Endothelial cell of umbilical vein (primary cell): ENCODE results near the gene HDAC8. TPM values are rescaled to one million over a fixed set of nuclear protein-coding genes. Genes with fewer than 3 reads are reported as not detected.

Experiments used
- BruUV-seq: library from RNA; stranded (reverse); fragments of 400-500 nt; replicated peaks from 2 replicates; lab custom pipeline; 2021; lab: Mats Ljungman, UMichigan
- CTCF ChIA-PET: fragments of 300-600, 350-600 bp; sonication (Branson Sonifier 250); formaldehyde crosslinking; loops from one replicate; lab custom pipeline; 2021; ENCODE audit warnings: antibody characterized with exemption, inconsistent platforms; lab: Charles Lee
- POLR2A ChIA-PET: fragments of 300-600, 350-600 bp; sonication (Branson Sonifier 250); formaldehyde crosslinking; loops from one replicate; lab custom pipeline; 2021; ENCODE audit warnings: antibody characterized with exemption, inconsistent platforms; lab: Charles Lee
- DNase-seq: peaks from one replicate; pipeline ENCODE4 v3.0.0-alpha.2; 2011; ENCODE audit warnings: low read depth, low spot score
- FAIRE-seq: peaks from 2 replicates; lab custom pipeline; 2011; peaks lifted over from hg19 to GRCh38; lab: Jason Lieb, UNC
- H2AFZ ChIP-seq: 2 replicates; pipeline ENCODE4 v1.6.0; 2012; ENCODE audit warnings: low read depth, low read length, control low read depth, inconsistent platforms
- H3K27ac ChIP-seq: 2 replicates; pipeline ENCODE4 v1.5.1; 2011; ENCODE audit warnings: low read depth, mild to moderate bottlenecking, control low read depth, low read length, moderate library complexity; ENCODE audit not compliant: insufficient read depth
- H3K27me3 ChIP-seq, 2 experiments: 2 replicates each; pipeline versions ENCODE4 v1.6.0 to v1.6.1; 2011; ENCODE audit warnings: low read length in 2 of 2, mixed read lengths in 1 of 2; ENCODE audit not compliant: control insufficient read depth in 2 of 2, insufficient read depth in 2 of 2
- H3K36me3 ChIP-seq, 2 experiments: 2 replicates in 1 of 2; 3 replicates in 1 of 2; pipeline ENCODE4 v1.5.1; 2011; ENCODE audit warnings: low read length in 2 of 2, mild to moderate bottlenecking in 1 of 2, moderate library complexity in 1 of 2; ENCODE audit not compliant: control insufficient read depth in 2 of 2, insufficient read depth in 2 of 2; ENCODE audit errors: extremely low read depth in 1 of 2
- H3K4me1 ChIP-seq: 3 replicates; pipeline ENCODE4 v1.5.1; 2011; ENCODE audit warnings: mild to moderate bottlenecking, low read length; ENCODE audit not compliant: control insufficient read depth, insufficient read depth; ENCODE audit errors: extremely low read depth
- H3K4me2 ChIP-seq: 2 replicates; pipeline ENCODE4 v1.6.1; 2011; ENCODE audit warnings: low read length, control low read depth, mixed read lengths; ENCODE audit not compliant: insufficient read depth
- H3K4me3 ChIP-seq, 3 experiments: fragments of 200-600 bp in 1 of 3; sonication (generic), shearing (Covaris generic) in 1 of 3; replicated peaks in 1 of 3; 2 replicates each; pipeline ENCODE4 v1.5.1; 2011 to 2016; ENCODE audit warnings: control low read depth in 3 of 3, low read length in 3 of 3, mild to moderate bottlenecking in 2 of 3, inconsistent platforms in 1 of 3, low read depth in 1 of 3, moderate library complexity in 1 of 3; ENCODE audit not compliant: insufficient read depth in 1 of 3
- H3K79me2 ChIP-seq: 2 replicates; pipeline ENCODE4 v1.6.0; 2012; ENCODE audit warnings: low read length, inconsistent platforms; ENCODE audit not compliant: control insufficient read depth, insufficient read depth
- H3K9ac ChIP-seq: replicated peaks from 2 replicates; pipeline ENCODE3; 2011; ENCODE audit warnings: low read length, control low read depth; ENCODE audit not compliant: insufficient read depth; ENCODE audit errors: extremely low read depth
- H3K9me1 ChIP-seq: replicated peaks from 3 replicates; pipeline ENCODE4 v1.6.0; 2011; ENCODE audit warnings: mild to moderate bottlenecking, low read length; ENCODE audit not compliant: control insufficient read depth, insufficient read depth; ENCODE audit errors: extremely low read depth
- H3K9me3 ChIP-seq: replicated peaks from 2 replicates; pipeline ENCODE4 v1.5.1; 2012; ENCODE audit warnings: low read length, inconsistent platforms; ENCODE audit not compliant: control insufficient read depth, insufficient read depth
- H4K20me1 ChIP-seq: replicated peaks from 2 replicates; pipeline ENCODE3; 2011; ENCODE audit warnings: mild to moderate bottlenecking, low read length; ENCODE audit not compliant: control insufficient read depth, insufficient read depth; ENCODE audit errors: extremely low read depth
- EZH2 ChIP-seq: IDR thresholded peaks from 2 replicates; pipeline ENCODE4 v1.6.1; 2012; ENCODE audit warnings: borderline replicate concordance, low read depth, mild to moderate bottlenecking, moderate library complexity, low read length, inconsistent platforms; ENCODE audit not compliant: severe bottlenecking
- FOS ChIP-seq: IDR thresholded peaks from 2 replicates; pipeline ENCODE4 v1.6.1; 2011; ENCODE audit warnings: mild to moderate bottlenecking, low read length, moderate library complexity, borderline replicate concordance; ENCODE audit not compliant: insufficient read depth
- GATA2 ChIP-seq: IDR thresholded peaks from 2 replicates; pipeline ENCODE4 v1.7.0; 2011; ENCODE audit warnings: low read depth, mild to moderate bottlenecking, moderate library complexity, mixed read lengths, low read length; ENCODE audit not compliant: insufficient read length, insufficient read depth
- JUN ChIP-seq: IDR thresholded peaks from 2 replicates; pipeline ENCODE4 v1.6.1; 2011; ENCODE audit warnings: borderline replicate concordance, low read depth; ENCODE audit not compliant: insufficient read length, insufficient read depth
- MYC ChIP-seq: IDR thresholded peaks from one replicate; pipeline ENCODE4 v1.6.1; 2011; ENCODE audit warnings: mild to moderate bottlenecking, low read depth, low read length
- POLR2A ChIP-seq: IDR thresholded peaks from 2 replicates; pipeline ENCODE4 v1.6.1; 2012; ENCODE audit warnings: low read depth, mild to moderate bottlenecking, control low read depth, low read length
- POLR2AphosphoS5 ChIP-seq: IDR thresholded peaks from 2 replicates; pipeline ENCODE4 v1.6.1; 2012; ENCODE audit warnings: low read depth, mild to moderate bottlenecking, control low read depth, low read length, moderate library complexity; ENCODE audit not compliant: insufficient read depth
- dilution Hi-C: fragments of 300-500 bp; cut with MboI; formaldehyde crosslinking; loops from one replicate; pipeline ENCODE4 v1.15.0; 2019; ENCODE audit warnings: low sequenced_read_pairs; ENCODE audit not compliant: extremely low pct_ligation_motif_present
- intact Hi-C: fragments of 100-400 bp; cut with micrococcal nuclease; formaldehyde crosslinking; loops from one replicate; pipeline ENCODE4 v1.10.0; 2022
- polyA plus RNA-seq, 4 experiments: library from polyadenylated mRNA; depleted of rRNA in 3 of 4; stranded (reverse) in 3 of 4; unstranded in 1 of 4; fragments of >200 nt; gene quantifications; 2 replicates each; pipeline versions ENCODE4 v1.2.1 to v1.2.3, GENCODE V29; 2011 to 2012; ENCODE audit warnings: missing spikeins in 1 of 4
- total RNA-seq: library from RNA; stranded (reverse); gene quantifications from 2 replicates; pipeline ENCODE4 v1.2.3, GENCODE V29; 2021
- TF ChIP-seq, protein P1 (sequence below): IDR thresholded peaks from 2 replicates; pipeline ENCODE4 v1.6.1; 2011; ENCODE audit not compliant: insufficient read depth, insufficient read length
- TF ChIP-seq, protein P2 (sequence below), 2 donors: IDR thresholded peaks; 1 replicate in 1 of 2; 2 replicates in 1 of 2; pipeline ENCODE4 v1.5.1; 2011; ENCODE audit warnings: low read length in 2 of 2, mild to moderate bottlenecking in 2 of 2, moderate library complexity in 2 of 2, control low read depth in 1 of 2, inconsistent platforms in 1 of 2, low read depth in 1 of 2; ENCODE audit not compliant: insufficient read depth in 1 of 2; ENCODE audit errors: extremely low read depth in 1 of 2

HDAC8 gene
- total and polyA plus RNA-seq, 2 donors (not counting 3 experiments of a cell fraction or from before 2014, with no cell fraction given): 17.6 to 37.2 TPM

DNA sequence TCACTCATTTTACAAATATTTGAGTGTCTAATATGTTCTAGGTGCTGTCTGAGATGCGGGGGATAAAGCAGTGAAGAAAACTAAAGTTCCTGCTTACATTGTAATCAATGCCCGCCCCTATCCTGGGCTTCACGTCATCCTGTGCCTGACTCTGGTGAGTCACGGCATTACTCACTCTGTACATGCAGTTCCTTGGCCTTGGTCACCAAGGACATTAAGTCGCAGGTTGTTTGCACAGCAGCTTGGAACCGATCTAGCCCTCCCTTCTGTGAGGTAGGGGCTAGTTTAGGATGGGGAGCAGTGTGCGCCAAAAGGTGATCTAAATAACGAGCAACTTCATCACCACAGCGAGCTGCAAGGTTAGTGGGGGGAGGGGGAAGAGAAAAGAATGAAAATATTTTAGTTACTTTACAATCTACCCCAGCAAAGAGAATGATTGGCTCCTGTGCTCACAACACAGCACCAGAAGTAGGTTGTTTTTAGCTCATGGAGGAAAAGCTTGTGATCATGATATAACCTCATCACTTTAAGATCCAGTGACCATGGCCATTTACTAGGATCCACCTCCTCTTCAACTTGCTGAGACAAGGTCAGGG lies 48.0 kb upstream of the HDAC8 start:
- Histone ChIP-seq H3K79me2 (no peaks in the 10 kb centered on the region), H3K4me1 (peaks cover 31% of the 10 kb centered on the region), H3K4me2 (peak overlapping the region; percentile 74), H3K27ac (peak overlapping the region; percentile 88), H4K20me1 (no peaks in the 10 kb centered on the region), H3K27me3 (no peaks in the 10 kb centered on the region), H3K36me3 (no peaks in the 10 kb centered on the region), H3K9me3 (no peaks in the 10 kb centered on the region), H3K9ac (peak overlapping the region; percentile 56), H3K9me1 (no peaks in the 10 kb centered on the region), H2AFZ (no peak overlapping the region), H3K4me3 (peak overlapping the region in 1 of 3 experiments; percentile 33)
- FAIRE-seq (peak; percentile 99), DNase-seq (peak; percentile 90)
- dilution Hi-C loops (no loop called here), intact Hi-C loops (loop anchor here (5.0 kb wide), 2 partner anchors 48 to 92 kb away; partner anchors contain the start of genes HDAC8 and PHKA1)
- TF ChIP-seq EZH2: no peak
- TF ChIP-seq POLR2AphosphoS5: peak; percentile 52
- peak; percentile 46 for TF ChIP-seq GATA2
- no peak for TF ChIP-seq MYC
- TF ChIP-seq POLR2A: peak; percentile 39
- peak; percentile 92 for TF ChIP-seq FOS
- TF ChIP-seq, protein P1, sequence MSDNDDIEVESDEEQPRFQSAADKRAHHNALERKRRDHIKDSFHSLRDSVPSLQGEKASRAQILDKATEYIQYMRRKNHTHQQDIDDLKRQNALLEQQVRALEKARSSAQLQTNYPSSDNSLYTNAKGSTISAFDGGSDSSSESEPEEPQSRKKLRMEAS: no peak
- TF ChIP-seq, protein P2, sequence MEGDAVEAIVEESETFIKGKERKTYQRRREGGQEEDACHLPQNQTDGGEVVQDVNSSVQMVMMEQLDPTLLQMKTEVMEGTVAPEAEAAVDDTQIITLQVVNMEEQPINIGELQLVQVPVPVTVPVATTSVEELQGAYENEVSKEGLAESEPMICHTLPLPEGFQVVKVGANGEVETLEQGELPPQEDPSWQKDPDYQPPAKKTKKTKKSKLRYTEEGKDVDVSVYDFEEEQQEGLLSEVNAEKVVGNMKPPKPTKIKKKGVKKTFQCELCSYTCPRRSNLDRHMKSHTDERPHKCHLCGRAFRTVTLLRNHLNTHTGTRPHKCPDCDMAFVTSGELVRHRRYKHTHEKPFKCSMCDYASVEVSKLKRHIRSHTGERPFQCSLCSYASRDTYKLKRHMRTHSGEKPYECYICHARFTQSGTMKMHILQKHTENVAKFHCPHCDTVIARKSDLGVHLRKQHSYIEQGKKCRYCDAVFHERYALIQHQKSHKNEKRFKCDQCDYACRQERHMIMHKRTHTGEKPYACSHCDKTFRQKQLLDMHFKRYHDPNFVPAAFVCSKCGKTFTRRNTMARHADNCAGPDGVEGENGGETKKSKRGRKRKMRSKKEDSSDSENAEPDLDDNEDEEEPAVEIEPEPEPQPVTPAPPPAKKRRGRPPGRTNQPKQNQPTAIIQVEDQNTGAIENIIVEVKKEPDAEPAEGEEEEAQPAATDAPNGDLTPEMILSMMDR (IDR thresholded peaks at IDR 0.05; ENCODE audit: extremely low read depth in 1 of 2, insufficient read depth in 1 of 2, low read depth in 1 of 2, low read length in 2 of 2): no peak
- TF ChIP-seq JUN: peak; percentile 90
- CTCF ChIA-PET: no interaction called here
- POLR2A ChIA-PET: no interaction called here
- TSS peak; percentile 81 for BruUV-seq
